GM21717 (cell line): Measurements from ENCODE around the gene DMKN.
"Not testable (repeated sequence)": the region's sequence is repeated elsewhere in the genome, so short reads cannot be mapped to it uniquely, and the experiment has no call there.

ENCODE experiments used
- ATAC-seq: cut with Tn5 transposase; IDR thresholded peaks from one replicate; pipeline ENCODE4 v1.9.1; 2021; ENCODE audit warnings: mild to moderate bottlenecking, moderate library complexity; ENCODE audit not compliant: unreplicated experiment

DMKN gene

DNA sequence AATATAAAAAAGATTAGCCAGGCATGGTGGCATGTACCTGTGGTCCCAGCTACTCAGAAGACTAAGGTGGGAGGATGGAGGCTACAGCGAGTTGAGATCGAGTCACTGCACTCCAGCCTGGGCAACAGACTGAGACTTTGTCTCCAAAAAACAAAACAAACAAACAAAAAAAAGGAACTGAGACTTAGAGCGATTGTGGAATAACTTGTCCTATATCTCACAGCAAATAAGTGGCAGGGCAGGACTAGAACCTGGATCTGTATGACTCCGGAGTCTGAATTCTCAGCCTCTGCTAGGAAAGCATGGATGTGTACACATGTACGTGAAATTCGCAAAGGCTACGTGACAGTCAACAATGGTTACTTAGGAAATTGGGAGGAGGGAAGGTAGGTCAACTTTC, 43.3 kb downstream of the DMKN start:
- ATAC-seq: no peak

DNA sequence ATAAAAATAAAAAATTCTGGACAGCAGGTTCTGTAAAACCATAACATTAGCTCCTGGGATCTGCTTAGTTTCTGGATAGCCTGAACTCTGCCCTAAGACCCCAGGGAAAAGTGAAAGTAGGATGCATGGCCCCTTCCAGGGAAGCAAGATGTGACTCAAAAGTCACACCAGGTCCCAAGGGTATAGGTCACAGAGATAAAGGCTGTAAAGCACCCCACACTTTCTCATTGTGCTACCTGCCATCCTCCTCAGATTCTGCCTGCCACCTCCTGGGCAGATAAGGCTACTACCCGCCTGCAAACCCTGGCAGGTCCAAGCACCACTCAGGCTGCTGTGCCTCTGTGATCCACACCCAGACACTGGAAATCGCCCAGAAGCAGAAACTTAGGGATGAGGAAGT, 44.8 kb downstream of the DMKN start:
- ATAC-seq: no peak

DNA sequence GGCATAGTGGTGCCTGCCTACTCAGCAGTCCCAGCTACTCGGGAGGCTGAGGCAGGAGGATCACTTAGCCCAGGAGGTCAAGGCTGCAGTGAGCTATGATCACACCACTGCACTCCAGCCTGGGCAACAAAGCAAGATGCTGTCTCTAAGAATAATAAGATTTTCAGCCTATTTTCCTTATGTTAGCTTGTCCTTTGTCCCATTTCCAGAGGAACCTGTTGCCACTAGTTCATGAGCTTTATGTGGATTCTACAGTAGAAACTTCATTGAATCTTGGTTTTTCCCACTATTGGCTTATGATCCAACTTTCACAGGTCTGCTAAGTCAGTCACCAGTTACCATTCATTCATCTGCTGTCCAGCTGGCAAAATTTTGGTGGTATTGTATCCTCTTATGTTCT, 47.2 kb downstream of the DMKN start:
- ATAC-seq: no peak

DNA sequence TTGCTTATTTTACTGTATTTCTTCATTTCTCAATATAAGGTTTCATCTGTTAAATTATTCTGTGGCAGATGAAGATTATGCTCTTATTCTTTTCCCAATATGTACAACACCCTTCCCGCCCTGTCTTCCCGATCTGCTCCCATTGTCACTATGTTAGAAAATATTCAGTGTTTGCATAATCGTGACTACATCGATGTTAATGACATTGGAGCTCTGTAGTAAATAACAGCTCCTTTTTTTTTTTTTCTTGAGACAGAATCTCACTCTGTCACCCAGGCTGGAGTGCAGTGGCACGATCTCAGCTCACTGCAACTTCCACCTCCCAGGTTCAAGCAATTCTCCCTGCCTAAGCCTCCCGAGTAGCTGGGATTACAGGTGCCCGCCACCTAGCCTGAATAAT, 50.5 kb downstream of the DMKN start:
- not testable (repeated sequence) for ATAC-seq

DNA sequence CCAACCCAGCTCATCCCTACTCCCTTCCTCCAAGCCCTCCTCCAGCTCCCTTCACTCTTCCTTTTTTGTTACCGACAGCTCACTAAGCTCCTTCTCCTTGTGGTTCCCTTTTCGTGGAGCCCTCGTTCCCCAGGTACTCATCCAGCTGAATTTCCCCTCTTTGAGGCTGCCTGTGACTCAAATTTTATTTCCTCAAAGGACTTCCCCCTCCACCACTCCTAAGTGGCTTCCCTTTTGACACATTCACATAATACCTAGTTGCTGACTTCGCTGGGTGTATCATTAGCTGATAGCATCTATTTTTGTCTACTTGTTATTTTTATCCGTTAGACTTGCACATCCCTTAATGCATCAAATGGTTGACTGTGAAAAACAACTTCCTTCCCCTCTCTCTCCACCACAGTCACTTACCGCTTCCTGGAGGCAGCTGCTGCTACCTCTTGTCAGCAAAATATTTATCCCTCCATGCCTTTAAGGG, 50.9 kb downstream of the DMKN start:
- ATAC-seq: peak; percentile 46

DNA sequence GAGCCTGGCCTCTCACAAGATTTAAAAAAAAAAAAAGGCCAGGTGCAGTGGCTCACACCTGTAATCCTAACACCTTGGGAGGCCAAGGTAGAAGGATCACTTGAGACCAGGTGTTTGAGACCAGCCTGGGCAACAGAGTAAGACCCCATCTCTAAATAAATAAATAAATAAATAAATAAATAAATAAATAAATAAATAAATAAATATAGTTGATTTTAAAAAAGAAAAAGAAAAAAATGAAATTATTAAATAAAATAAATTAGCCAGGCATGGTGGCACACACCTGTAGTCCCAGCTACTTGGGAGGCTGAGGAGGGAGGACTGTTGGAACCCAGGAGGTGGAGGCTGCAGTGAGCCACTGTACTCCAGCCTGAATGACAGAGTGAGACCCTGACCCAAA, 51.7 kb downstream of the DMKN start:
- not testable (repeated sequence) for ATAC-seq

DNA sequence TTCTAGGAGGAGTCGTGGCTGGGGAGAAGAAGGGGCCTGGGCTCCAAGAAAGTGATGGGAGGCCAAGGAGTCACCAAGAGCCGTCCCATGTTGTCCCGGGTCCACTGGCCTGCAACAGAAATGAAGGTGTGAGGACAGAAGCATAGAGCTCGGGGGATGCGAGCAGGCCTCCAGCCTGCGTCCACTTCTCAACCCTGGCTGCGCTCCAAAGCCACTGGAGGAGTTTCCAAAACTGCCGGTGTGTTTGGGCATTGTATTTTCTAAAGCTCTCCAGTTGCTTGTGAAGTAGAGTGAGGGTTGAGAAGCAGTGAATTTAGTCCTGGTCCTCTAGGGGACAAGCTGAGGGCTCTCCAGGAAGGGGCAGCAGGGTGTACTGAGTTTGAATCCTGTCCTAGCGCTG, 52.4 kb downstream of the DMKN start:
- no peak for ATAC-seq

DNA sequence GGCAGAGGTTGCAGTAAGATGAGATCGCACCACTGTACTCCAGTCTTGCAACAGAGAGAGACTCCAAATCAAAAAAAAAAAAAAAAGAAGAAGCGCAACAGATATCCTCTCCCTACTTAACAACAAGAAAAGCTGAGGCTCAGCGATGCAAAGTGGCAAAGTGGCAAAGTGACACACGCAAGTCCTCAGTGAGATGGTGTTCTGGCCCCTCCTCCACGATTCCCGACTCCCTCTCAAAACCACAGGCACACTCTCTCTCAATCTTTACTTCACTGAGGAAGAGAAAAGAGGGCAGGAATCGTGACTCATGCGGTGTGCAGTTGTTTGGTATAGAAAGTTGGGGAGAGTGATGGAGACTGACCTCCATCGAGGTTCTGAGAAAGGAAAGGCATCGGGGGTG, 52.8 kb downstream of the DMKN start:
- no peak for ATAC-seq

DNA sequence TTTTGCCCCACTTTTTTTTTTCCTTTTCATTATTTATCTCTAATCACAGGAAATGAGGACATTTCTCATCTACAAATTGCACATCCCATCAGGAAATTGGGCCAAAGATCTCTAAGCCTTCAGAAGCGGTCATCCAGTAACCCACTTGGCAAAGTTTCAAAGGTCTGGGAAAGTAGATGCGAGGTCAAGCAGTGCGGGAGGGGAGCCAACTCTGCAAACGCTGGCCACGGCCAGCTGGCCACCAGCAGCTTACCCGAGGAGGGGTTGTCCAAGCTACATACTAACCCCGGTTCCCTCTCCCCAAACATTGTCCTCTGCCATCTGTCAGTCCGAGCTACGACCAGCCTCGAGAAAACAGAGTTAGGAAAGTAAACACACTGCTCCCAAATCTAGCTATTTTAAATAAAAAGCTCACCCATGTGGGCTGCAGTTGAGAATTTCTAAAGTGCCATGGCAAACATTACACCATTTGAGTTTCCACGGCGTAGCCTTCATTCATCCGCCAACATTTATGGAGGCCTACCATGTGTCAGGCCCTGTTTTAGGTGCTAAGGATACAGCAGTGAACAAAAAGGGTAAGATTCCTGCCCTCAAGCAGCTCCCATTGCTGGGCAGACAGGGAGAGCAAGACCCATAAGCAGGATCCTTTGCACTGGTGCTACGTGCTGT, 53.9 kb downstream of the DMKN start:
- no peak for ATAC-seq

DNA sequence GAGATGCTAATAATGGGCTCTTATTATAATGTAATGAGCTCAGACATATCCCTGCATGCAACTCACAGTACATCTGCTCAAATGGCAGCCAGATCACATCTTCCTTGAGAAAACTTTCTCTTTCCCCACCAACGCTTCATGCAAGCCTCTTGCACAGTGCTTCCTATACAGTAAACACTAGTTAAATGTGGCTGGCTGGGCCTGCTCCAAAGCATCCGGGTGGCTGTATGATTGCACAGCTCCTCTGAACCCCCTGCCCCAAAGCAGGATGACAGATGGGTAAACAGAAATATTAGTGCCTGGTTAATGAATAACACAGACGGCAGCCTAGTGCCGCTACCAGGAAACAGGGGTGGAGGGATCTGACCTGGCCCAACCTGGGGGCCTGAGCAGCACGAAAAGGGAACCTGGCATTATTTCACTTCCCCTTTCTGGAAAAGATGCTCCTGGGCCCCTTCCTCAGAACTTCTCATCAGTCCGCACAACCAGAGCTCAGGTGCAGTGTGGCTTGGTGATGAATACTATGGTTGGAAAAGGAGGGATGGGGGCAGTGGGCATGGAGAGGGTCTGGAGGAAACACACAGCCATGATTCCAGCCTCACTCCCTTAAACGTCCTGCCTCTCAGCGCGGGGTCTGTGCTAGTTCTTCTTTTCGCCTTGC, 54.6 kb downstream of the DMKN start:
- peak; percentile 41 for ATAC-seq

DNA sequence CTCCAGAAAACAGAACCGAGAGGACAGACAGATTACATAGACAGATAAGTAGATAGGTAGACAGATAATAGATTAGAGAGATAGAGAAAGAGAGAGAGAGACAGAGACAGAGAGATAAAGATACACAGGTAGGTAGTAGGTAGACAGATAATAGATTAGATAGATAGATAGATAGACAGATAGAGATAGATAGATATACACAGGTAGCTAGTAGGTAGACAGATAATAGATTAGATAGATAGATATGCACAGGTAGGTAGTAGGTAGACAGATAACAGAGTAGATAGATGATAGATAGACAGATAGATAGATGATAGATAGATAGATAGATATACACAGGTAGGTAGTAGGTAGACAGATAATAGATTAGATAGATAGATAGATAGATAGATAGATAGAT, 55.3 kb downstream of the DMKN start:
- ATAC-seq: no peak

DNA sequence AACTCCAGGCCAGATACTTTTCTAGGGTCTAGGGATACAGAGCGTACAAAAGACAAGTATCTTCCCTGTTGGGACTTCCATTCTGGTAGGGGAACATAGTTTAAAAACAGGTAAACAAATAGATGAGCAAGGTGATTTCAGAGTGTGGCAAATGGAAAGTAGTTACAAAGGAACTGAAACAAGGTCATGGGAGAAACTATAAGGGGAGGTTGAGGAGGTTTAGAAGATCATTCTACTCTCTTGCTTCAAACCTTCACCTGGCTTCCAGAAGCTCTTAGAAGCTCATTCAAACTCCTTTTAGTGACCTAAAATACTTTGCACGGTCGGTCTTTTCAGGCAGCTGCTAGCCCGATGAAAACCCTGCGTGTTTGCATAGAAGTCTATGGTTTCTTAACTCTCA, 56.3 kb downstream of the DMKN start:
- no peak for ATAC-seq

DNA sequence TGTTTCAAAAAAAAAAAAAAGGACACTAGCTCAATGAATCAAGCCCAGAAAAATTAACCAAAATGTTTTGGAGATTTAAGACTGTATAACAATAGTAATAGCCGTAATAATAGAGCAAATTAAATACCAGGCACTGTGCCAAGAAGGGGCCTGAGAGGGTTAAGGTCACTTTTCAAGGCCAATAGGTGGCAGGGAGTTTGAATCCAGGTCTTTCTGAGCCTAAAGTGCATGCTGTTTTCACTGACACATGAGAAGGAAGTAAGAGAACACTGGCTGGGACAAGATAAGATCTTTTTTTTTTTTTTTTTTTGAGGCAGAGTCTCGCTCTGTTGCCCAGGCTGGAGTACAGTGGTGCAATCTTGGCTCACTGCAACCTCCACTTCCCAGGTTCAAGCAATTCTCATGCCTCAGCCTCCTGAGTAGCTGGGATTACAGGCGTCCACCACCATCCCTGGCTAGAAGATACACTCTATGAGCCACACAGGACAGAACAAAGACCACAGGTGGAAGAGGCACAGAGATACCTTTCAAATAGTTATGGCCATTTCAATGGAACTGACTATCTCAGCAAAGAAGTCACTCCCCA, 57.7 kb downstream of the DMKN start:
- no peak for ATAC-seq

DNA sequence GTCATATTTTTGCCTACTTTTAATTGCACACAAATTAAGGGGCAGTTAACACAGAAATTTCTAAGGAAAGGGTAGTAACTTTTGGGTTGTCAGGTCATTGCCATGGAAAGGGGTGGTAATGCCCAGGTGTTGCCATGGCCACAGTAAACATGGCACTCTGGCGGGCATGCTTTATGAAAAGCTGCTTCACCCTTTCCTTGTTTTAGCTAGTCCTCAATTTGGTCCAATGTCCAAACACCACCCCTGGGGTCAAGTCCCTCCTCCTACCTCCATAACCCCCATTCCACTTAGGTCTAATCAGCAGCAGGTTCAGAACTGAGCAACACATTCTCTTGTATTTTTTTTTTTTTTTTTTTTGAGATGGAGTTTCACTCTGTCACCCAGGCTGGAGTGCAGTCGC, 58.8 kb downstream of the DMKN start:
- ATAC-seq: no peak

DNA sequence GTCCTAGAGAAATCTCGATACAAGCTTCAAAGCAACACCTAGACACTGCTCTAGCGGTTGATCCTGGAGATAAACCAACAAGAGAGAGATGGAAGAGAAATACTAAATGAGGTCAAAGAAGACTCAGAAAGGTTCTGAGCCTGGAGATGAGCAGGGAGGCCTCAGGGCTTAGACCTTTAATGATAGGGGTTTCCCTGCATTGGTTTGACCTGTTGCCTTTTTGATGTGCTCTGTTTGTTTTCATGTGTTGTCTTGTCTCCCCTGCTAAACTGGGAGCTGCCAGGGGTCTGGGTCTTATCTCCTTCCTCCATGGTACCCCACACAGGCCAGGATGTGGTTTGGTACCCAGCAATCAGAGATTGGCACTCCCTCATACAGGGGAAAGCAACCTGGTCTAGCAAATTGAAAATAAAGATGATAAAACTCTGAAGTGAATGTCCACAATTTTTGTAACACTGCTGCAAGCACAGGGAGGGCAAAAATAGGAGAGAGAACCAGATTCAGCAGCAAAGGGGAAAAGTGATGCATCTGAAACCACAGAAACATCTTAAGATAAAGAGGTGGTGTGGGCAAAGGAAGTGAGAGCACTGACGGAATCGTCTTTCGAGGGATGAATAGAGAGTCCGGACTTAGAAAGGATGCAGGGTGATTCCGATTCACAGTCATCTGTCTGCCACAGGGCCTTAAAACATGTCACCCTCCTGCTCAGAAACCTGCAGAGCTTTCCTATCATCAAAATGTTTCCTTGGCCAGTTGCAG, 61.9 kb downstream of the DMKN start:
- no peak for ATAC-seq

DNA sequence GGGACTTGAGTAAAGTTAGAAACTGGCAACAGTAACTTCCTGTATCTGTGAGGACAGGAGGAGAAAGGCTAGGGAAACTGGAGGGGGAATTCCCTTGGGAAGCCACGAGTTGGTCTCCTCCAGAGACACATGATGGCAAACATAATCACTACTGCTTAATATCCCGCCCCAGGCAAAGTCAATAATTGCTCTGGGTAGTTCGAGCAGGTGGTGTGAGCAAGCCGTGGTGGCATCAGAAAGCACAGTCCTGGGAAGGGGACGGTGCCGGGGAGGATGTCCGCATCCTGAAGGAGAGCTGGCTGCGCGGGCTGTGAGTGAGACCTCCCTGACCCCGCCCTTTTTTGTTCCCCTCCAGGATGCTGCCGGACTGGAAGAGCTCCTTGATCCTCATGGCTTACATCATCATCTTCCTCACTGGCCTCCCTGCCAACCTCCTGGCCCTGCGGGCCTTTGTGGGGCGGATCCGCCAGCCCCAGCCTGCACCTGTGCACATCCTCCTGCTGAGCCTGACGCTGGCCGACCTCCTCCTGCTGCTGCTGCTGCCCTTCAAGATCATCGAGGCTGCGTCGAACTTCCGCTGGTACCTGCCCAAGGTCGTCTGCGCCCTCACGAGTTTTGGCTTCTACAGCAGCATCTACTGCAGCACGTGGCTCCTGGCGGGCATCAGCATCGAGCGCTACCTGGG, 63.9 kb downstream of the DMKN start:
- ATAC-seq: no peak

DNA sequence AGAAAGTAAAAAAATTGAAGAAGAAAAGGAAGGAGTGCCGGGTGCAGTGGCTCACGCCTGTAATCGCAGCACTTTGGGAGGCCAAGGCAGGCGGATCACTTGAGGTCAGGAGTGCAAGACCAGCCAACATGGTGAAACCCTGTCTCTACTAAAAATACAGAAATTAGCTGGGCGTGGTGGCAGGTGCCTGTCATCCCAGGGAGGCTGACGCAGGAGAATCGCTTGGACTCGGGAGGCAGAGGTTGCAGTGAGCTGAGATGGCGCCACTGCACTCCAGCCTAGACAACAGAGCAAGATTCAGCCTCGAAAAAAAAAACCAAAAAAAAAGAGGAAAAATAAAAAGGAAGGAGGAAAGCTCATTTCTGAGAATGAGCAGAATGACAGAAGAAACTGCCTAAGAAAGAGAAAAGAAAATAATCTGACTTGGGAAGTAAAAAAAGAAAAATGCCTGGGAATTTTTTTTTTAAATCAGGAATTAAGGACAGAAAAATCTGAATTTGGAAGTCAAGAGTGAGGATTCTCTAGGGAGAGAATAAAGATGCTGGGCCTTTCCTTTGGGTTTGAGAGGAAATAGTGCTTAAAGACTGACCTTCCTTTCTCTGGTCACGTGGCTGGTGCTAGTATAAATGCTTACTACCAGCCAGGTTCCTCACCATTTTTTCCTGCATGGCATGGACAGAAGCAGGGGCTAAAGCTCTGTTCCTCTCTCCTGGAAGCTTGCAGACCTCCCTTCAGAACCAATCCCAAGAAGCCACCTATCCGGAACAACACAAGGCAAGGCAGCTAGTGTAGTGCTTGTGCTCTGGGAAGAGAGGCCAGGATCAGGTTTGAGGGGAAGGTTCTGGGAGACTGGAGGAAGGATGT, 65.6 kb downstream of the DMKN start, which contains the start of gene FFAR2:
Gene FFAR2, plus strand, starts transcription at position 652 of the 864 bp plus-strand sequence. CDS start 1,458 bp downstream, outside the sequence.
- ATAC-seq: no peak
